Stimulated activated naive B cell treated with anti-CD40 and anti-IgM and Interleukin-4, amounts not matched to agents 10 μg/mL and 1 μg/mL and 100 μg/mL, for 72 hours (primary cell): ENCODE measurements around the gene CD302.
"Not testable (repeated sequence)": the region's sequence is repeated elsewhere in the genome, so short reads cannot be mapped to it uniquely, and the experiment has no call there.

ENCODE experiments used
- ATAC-seq, 2 donors: fragments of 150-1000 bp; cut with Tn5 transposase; replicated peaks; 2 replicates each; pipeline ENCODE4 v1.10.0; 2021; ENCODE audit warnings: moderate library complexity in 1 of 2
- DNase-seq: peaks from one replicate; pipeline ENCODE4 v3.0.0; 2021
- H3K27ac Mint-ChIP-seq: one replicate; pipeline ENCODE4 v1.8.0; 2022; ENCODE audit warnings: mild to moderate bottlenecking, mixed read lengths
- H3K27me3 Mint-ChIP-seq, 2 donors: one replicate each; pipeline ENCODE4 v1.8.0; 2022; ENCODE audit warnings: mixed read lengths in 2 of 2
- H3K36me3 Mint-ChIP-seq, 2 donors: one replicate each; pipeline ENCODE4 v1.8.0; 2022; ENCODE audit warnings: mixed read lengths in 2 of 2, mild to moderate bottlenecking in 1 of 2
- H3K4me1 Mint-ChIP-seq, 2 donors: one replicate each; pipeline ENCODE4 v1.8.0; 2022; ENCODE audit warnings: mixed read lengths in 2 of 2, mild to moderate bottlenecking in 1 of 2
- H3K4me3 Mint-ChIP-seq, 2 donors: one replicate each; pipeline ENCODE4 v1.8.0; 2022; ENCODE audit warnings: mild to moderate bottlenecking in 2 of 2, mixed read lengths in 2 of 2, moderate library complexity in 1 of 2
- H3K9me3 Mint-ChIP-seq, 2 donors: one replicate each; pipeline ENCODE4 v1.8.0; 2022; ENCODE audit warnings: mixed read lengths in 2 of 2, mild to moderate bottlenecking in 1 of 2

CD302 gene

GRCh38 chr2:159797543-159798375, at the start of gene CD302:
Gene CD302 (minus strand): TSS chr2:159798208. CDS start chr2:159798198, 10 bp downstream.
- H3K27ac Mint-ChIP-seq: peak within 1 kb of the TSS; percentile 93
- H3K27me3 Mint-ChIP-seq: peaks cover 0 to 8% of the 10 kb centered on the region in 2 donors
- ATAC-seq (peak; percentile 78 to 79), DNase-seq (peak; percentile 42)
- peaks cover 17 to 43% of the 10 kb centered on the region in 2 donors for H3K4me1 Mint-ChIP-seq
- peaks cover 18 to 32% of the 10 kb centered on the region in 2 donors for H3K36me3 Mint-ChIP-seq
- no peaks in the 10 kb centered on the region for H3K9me3 Mint-ChIP-seq
- peak within 1 kb of the TSS; percentile 86 for H3K4me3 Mint-ChIP-seq

- H3K36me3 Mint-ChIP-seq: peaks cover 31 to 54% of the 10 kb centered on the region in 2 donors
- ATAC-seq (no peak), DNase-seq (no peak)
- no peaks in the 10 kb centered on the region for H3K9me3 Mint-ChIP-seq
- no peaks in the 10 kb centered on the region for H3K27me3 Mint-ChIP-seq
- H3K4me1 Mint-ChIP-seq: peaks cover 0 to 4% of the 10 kb centered on the region in 2 donors
- H3K27ac Mint-ChIP-seq: no peak overlapping the region
- no peak overlapping the region for H3K4me3 Mint-ChIP-seq
These were observed 48.6 kb upstream of the CD302 start for GRCh38 chr2:159846564-159846963.

GRCh38 chr2:159840616-159841015, 42.6 kb upstream of the CD302 start:
- no peak for DNase-seq
- Mint-ChIP-seq H3K27ac (peak overlapping the region; percentile 14), H3K36me3 (peaks cover 43 to 54% of the 10 kb centered on the region in 2 donors)

GRCh38 chr2:159832858-159833257, 34.9 kb upstream of the CD302 start:
- Mint-ChIP-seq H3K27ac (peak overlapping the region; percentile 28), H3K36me3 (peaks cover 54 to 77% of the 10 kb centered on the region in 2 donors), H3K4me1 (peaks cover 2 to 20% of the 10 kb centered on the region in 2 donors), H3K4me3 (no peak overlapping the region), H3K9me3 (no peaks in the 10 kb centered on the region), H3K27me3 (no peaks in the 10 kb centered on the region)
- peak; percentile 66 to 67 for ATAC-seq
- no peak for DNase-seq

More at GRCh38 chr2:159840616-159841015, 42.6 kb upstream of the CD302 start:
- no peak overlapping the region for H3K4me3 Mint-ChIP-seq
- ATAC-seq: no peak
- H3K9me3 Mint-ChIP-seq: no peaks in the 10 kb centered on the region
- H3K27me3 Mint-ChIP-seq: no peaks in the 10 kb centered on the region
- peaks cover 0 to 10% of the 10 kb centered on the region in 2 donors for H3K4me1 Mint-ChIP-seq

- DNase-seq (no peak), ATAC-seq (no peak)
- peaks cover 2 to 19% of the 10 kb centered on the region in 2 donors for H3K4me1 Mint-ChIP-seq
- no peaks in the 10 kb centered on the region for H3K9me3 Mint-ChIP-seq
- peaks cover 56 to 78% of the 10 kb centered on the region in 2 donors for H3K36me3 Mint-ChIP-seq
- no peak overlapping the region for H3K27ac Mint-ChIP-seq
- no peaks in the 10 kb centered on the region for H3K27me3 Mint-ChIP-seq
- H3K4me3 Mint-ChIP-seq: no peak overlapping the region
These were observed 34.0 kb upstream of the CD302 start for GRCh38 chr2:159832026-159832425.

GRCh38 chr2:159829376-159829775, 31.4 kb upstream of the CD302 start:
- ATAC-seq (no peak), DNase-seq (no peak)
- Mint-ChIP-seq H3K4me3 (no peak overlapping the region), H3K9me3 (no peaks in the 10 kb centered on the region), H3K36me3 (peaks cover 71 to 84% of the 10 kb centered on the region in 2 donors), H3K27ac (no peak overlapping the region), H3K27me3 (no peaks in the 10 kb centered on the region), H3K4me1 (peaks cover 2 to 28% of the 10 kb centered on the region in 2 donors)

GRCh38 chr2:159828738-159829137, 30.7 kb upstream of the CD302 start:
- DNase-seq (no peak), ATAC-seq (no peak)
- H3K4me1 Mint-ChIP-seq: peaks cover 5 to 25% of the 10 kb centered on the region in 2 donors
- H3K9me3 Mint-ChIP-seq: no peaks in the 10 kb centered on the region
- no peak overlapping the region for H3K27ac Mint-ChIP-seq
- H3K4me3 Mint-ChIP-seq: no peak overlapping the region
- no peaks in the 10 kb centered on the region for H3K27me3 Mint-ChIP-seq
- peaks cover 74 to 87% of the 10 kb centered on the region in 2 donors for H3K36me3 Mint-ChIP-seq

- not testable (repeated sequence) for H3K27ac Mint-ChIP-seq
- Mint-ChIP-seq H3K36me3 (peaks cover 74 to 88% of the 10 kb centered on the region in 2 donors), H3K4me1 (peaks cover 6 to 18% of the 10 kb centered on the region in 2 donors)
These were observed 24.4 kb upstream of the CD302 start for GRCh38 chr2:159822478-159822833.

GRCh38 chr2:159821775-159822477, 23.9 kb upstream of the CD302 start:
- peak overlapping the region; percentile 42 for H3K27ac Mint-ChIP-seq
- not testable (repeated sequence) for H3K9me3 Mint-ChIP-seq, DNase-seq, H3K4me3 Mint-ChIP-seq, ATAC-seq, H3K27me3 Mint-ChIP-seq
- H3K4me1 Mint-ChIP-seq: peaks cover 6 to 18% of the 10 kb centered on the region in 2 donors
- peaks cover 74 to 89% of the 10 kb centered on the region in 2 donors for H3K36me3 Mint-ChIP-seq

More at GRCh38 chr2:159822478-159822833, 24.4 kb upstream of the CD302 start:
- ATAC-seq, H3K9me3 Mint-ChIP-seq, H3K27me3 Mint-ChIP-seq, DNase-seq, H3K4me3 Mint-ChIP-seq: not testable (repeated sequence)

- DNase-seq (no peak), ATAC-seq (no peak)
- H3K9me3 Mint-ChIP-seq: no peaks in the 10 kb centered on the region
- H3K4me1 Mint-ChIP-seq: peaks cover 0 to 3% of the 10 kb centered on the region in 2 donors
- H3K27me3 Mint-ChIP-seq: no peaks in the 10 kb centered on the region
- H3K27ac Mint-ChIP-seq: no peak overlapping the region
- H3K4me3 Mint-ChIP-seq: no peak overlapping the region
- peaks cover 57 to 78% of the 10 kb centered on the region in 2 donors for H3K36me3 Mint-ChIP-seq
These were observed 20.9 kb upstream of the CD302 start for GRCh38 chr2:159818940-159819339.

- Mint-ChIP-seq H3K4me3 (no peak overlapping the region), H3K27ac (peak overlapping the region; percentile 63), H3K36me3 (peaks cover 58 to 78% of the 10 kb centered on the region in 2 donors), H3K27me3 (no peaks in the 10 kb centered on the region), H3K4me1 (peaks cover 0 to 1% of the 10 kb centered on the region in 2 donors), H3K9me3 (no peaks in the 10 kb centered on the region)
- DNase-seq (no peak), ATAC-seq (no peak)
These were observed 19.3 kb upstream of the CD302 start for GRCh38 chr2:159817283-159817682.

- H3K27me3 Mint-ChIP-seq: no peaks in the 10 kb centered on the region
- DNase-seq (no peak), ATAC-seq (no peak)
- H3K36me3 Mint-ChIP-seq: peaks cover 54 to 63% of the 10 kb centered on the region in 2 donors
- no peaks in the 10 kb centered on the region for H3K4me1 Mint-ChIP-seq
- H3K27ac Mint-ChIP-seq: peak overlapping the region; percentile 51
- no peaks in the 10 kb centered on the region for H3K9me3 Mint-ChIP-seq
- no peak overlapping the region for H3K4me3 Mint-ChIP-seq
These were observed 13.2 kb upstream of the CD302 start for GRCh38 chr2:159811232-159811631.

- Mint-ChIP-seq H3K4me1 (peaks cover 6 to 9% of the 10 kb centered on the region in 2 donors), H3K27me3 (no peaks in the 10 kb centered on the region), H3K4me3 (no peak overlapping the region), H3K36me3 (peaks cover 48 to 57% of the 10 kb centered on the region in 2 donors), H3K27ac (no peak overlapping the region), H3K9me3 (no peaks in the 10 kb centered on the region)
- ATAC-seq: no peak
- DNase-seq: no peak
These were observed 10.0 kb upstream of the CD302 start for GRCh38 chr2:159808032-159808425.

- Mint-ChIP-seq H3K4me3 (no peak overlapping the region), H3K36me3 (peaks cover 45 to 54% of the 10 kb centered on the region in 2 donors), H3K9me3 (no peaks in the 10 kb centered on the region), H3K4me1 (peaks cover 8 to 13% of the 10 kb centered on the region in 2 donors), H3K27me3 (no peaks in the 10 kb centered on the region), H3K27ac (no peak overlapping the region)
- no peak for DNase-seq
- no peak for ATAC-seq
These were observed 9.4 kb upstream of the CD302 start for GRCh38 chr2:159807183-159808031.
